ENCODE results near the gene KIFC1. TPM values are rescaled to one million over a fixed set of nuclear protein-coding genes. Genes with fewer than 3 reads are reported as not detected.

KIFC1 gene
- total and polyA plus RNA-seq, 9 of the 15 experiments (the other 6 are each of a cell fraction or from before 2014, with no cell fraction given): 1.3 to 95.2 (median 76.9) TPM

DNA sequence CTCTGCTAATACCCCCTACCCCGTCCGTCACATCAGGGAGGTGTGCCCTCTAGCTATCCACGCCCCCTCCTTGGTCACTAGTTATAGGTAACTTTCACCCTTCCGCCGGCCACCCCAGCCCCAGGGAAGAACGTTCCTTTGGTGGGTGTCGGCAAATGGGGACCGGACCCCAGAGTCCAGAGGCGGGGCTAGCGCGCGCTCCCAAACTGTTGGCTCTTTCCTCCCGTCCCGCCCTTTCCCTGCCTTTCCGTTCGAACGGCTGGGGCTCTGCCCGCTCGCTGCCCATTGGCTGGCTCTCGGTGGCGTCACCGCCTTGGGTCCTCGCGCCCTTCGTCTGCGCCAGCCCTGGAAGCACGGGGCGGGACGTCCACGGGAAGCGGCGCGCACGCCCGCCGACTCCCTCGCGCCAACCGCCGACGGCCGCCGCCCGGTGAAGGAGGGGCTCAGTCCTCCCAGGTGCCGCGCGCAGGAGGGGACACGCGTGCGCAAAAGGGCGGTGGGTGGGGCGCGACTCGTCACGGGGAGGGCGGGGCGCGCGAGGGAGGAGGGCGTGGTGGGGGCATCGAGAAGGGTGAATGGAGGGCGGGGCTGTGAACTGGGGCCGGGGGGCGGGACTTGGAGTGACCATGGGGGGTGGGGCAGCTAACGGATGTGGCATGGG lies 18.6 kb downstream of the KIFC1 start (continued):
- TF ChIP-seq, protein P1, sequence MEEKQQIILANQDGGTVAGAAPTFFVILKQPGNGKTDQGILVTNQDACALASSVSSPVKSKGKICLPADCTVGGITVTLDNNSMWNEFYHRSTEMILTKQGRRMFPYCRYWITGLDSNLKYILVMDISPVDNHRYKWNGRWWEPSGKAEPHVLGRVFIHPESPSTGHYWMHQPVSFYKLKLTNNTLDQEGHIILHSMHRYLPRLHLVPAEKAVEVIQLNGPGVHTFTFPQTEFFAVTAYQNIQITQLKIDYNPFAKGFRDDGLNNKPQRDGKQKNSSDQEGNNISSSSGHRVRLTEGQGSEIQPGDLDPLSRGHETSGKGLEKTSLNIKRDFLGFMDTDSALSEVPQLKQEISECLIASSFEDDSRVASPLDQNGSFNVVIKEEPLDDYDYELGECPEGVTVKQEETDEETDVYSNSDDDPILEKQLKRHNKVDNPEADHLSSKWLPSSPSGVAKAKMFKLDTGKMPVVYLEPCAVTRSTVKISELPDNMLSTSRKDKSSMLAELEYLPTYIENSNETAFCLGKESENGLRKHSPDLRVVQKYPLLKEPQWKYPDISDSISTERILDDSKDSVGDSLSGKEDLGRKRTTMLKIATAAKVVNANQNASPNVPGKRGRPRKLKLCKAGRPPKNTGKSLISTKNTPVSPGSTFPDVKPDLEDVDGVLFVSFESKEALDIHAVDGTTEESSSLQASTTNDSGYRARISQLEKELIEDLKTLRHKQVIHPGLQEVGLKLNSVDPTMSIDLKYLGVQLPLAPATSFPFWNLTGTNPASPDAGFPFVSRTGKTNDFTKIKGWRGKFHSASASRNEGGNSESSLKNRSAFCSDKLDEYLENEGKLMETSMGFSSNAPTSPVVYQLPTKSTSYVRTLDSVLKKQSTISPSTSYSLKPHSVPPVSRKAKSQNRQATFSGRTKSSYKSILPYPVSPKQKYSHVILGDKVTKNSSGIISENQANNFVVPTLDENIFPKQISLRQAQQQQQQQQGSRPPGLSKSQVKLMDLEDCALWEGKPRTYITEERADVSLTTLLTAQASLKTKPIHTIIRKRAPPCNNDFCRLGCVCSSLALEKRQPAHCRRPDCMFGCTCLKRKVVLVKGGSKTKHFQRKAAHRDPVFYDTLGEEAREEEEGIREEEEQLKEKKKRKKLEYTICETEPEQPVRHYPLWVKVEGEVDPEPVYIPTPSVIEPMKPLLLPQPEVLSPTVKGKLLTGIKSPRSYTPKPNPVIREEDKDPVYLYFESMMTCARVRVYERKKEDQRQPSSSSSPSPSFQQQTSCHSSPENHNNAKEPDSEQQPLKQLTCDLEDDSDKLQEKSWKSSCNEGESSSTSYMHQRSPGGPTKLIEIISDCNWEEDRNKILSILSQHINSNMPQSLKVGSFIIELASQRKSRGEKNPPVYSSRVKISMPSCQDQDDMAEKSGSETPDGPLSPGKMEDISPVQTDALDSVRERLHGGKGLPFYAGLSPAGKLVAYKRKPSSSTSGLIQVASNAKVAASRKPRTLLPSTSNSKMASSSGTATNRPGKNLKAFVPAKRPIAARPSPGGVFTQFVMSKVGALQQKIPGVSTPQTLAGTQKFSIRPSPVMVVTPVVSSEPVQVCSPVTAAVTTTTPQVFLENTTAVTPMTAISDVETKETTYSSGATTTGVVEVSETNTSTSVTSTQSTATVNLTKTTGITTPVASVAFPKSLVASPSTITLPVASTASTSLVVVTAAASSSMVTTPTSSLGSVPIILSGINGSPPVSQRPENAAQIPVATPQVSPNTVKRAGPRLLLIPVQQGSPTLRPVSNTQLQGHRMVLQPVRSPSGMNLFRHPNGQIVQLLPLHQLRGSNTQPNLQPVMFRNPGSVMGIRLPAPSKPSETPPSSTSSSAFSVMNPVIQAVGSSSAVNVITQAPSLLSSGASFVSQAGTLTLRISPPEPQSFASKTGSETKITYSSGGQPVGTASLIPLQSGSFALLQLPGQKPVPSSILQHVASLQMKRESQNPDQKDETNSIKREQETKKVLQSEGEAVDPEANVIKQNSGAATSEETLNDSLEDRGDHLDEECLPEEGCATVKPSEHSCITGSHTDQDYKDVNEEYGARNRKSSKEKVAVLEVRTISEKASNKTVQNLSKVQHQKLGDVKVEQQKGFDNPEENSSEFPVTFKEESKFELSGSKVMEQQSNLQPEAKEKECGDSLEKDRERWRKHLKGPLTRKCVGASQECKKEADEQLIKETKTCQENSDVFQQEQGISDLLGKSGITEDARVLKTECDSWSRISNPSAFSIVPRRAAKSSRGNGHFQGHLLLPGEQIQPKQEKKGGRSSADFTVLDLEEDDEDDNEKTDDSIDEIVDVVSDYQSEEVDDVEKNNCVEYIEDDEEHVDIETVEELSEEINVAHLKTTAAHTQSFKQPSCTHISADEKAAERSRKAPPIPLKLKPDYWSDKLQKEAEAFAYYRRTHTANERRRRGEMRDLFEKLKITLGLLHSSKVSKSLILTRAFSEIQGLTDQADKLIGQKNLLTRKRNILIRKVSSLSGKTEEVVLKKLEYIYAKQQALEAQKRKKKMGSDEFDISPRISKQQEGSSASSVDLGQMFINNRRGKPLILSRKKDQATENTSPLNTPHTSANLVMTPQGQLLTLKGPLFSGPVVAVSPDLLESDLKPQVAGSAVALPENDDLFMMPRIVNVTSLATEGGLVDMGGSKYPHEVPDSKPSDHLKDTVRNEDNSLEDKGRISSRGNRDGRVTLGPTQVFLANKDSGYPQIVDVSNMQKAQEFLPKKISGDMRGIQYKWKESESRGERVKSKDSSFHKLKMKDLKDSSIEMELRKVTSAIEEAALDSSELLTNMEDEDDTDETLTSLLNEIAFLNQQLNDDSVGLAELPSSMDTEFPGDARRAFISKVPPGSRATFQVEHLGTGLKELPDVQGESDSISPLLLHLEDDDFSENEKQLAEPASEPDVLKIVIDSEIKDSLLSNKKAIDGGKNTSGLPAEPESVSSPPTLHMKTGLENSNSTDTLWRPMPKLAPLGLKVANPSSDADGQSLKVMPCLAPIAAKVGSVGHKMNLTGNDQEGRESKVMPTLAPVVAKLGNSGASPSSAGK (IDR thresholded peaks at IDR 0.05): peak; percentile 93
- TF ChIP-seq NELFE (IDR thresholded peaks at IDR 0.05; ENCODE audit: insufficient read depth, insufficient read length): no peak
- TF ChIP-seq HDAC1 (IDR thresholded peaks at IDR 0.05): peak in 1 of 2 experiments; percentile 66; a peak in 1 of 4 replicates
- TF ChIP-seq, protein P2, sequence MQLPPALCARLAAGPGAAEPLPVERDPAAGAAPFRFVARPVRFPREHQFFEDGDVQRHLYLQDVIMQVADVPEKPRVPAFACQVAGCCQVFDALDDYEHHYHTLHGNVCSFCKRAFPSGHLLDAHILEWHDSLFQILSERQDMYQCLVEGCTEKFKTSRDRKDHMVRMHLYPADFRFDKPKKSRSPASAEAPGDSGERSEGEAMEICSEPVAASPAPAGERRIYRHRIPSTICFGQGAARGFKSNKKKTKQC (CRISPR knock-in tag; IDR thresholded peaks at IDR 0.05): no peak; the same call in 1 of the 2 replicates
- TF ChIP-seq NR3C1 (CRISPR knock-in tag; IDR thresholded peaks at IDR 0.05): no peak
- TF ChIP-seq, protein P3, sequence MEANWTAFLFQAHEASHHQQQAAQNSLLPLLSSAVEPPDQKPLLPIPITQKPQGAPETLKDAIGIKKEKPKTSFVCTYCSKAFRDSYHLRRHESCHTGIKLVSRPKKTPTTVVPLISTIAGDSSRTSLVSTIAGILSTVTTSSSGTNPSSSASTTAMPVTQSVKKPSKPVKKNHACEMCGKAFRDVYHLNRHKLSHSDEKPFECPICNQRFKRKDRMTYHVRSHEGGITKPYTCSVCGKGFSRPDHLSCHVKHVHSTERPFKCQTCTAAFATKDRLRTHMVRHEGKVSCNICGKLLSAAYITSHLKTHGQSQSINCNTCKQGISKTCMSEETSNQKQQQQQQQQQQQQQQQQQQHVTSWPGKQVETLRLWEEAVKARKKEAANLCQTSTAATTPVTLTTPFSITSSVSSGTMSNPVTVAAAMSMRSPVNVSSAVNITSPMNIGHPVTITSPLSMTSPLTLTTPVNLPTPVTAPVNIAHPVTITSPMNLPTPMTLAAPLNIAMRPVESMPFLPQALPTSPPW (CRISPR knock-in tag; IDR thresholded peaks at IDR 0.05): no peak
- TF ChIP-seq CREBBP (IDR thresholded peaks at IDR 0.05; ENCODE audit: low read depth, low read length): no peak
- TF ChIP-seq PTTG1 (tag; IDR thresholded peaks at IDR 0.05; ENCODE audit: low read depth): no peak
- no peak for TF ChIP-seq RBM39 (optimal IDR thresholded peaks at IDR 0.05; ENCODE audit: low read depth, low read length)
- TF ChIP-seq, protein P4, sequence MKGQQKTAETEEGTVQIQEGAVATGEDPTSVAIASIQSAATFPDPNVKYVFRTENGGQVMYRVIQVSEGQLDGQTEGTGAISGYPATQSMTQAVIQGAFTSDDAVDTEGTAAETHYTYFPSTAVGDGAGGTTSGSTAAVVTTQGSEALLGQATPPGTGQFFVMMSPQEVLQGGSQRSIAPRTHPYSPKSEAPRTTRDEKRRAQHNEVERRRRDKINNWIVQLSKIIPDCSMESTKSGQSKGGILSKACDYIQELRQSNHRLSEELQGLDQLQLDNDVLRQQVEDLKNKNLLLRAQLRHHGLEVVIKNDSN (CRISPR knock-in tag; IDR thresholded peaks at IDR 0.05): peak; percentile 63
- TF ChIP-seq BRF1 (IDR thresholded peaks at IDR 0.05; ENCODE audit: borderline replicate concordance, extremely low read depth, insufficient read length): no peak
- TF ChIP-seq GTF2F1 (IDR thresholded peaks at IDR 0.05; ENCODE audit: low read depth, low read length): no peak
- TF ChIP-seq ATF7 (IDR thresholded peaks at IDR 0.05): peak; percentile 96
